Uterus (tissue), 4 donors: ENCODE data around the gene ALX1. TPM values are rescaled to one million over a fixed set of nuclear protein-coding genes. Genes with fewer than 3 reads are reported as not detected.

Experiments used
- DNase-seq, 2 donors: peaks; one replicate each; pipeline ENCODE4 v3.0.0-alpha.2; 2019 to 2020
- H3K27ac ChIP-seq, 2 donors: fragments of 200-600 bp; sonication (generic); 1 replicate in 1 of 2; 2 replicates in 1 of 2; pipeline ENCODE4 v1.5.1; 2016 to 2018
- H3K27me3 ChIP-seq, 2 donors: fragments of 200-600 bp; sonication (generic); one replicate each; pipeline ENCODE4 v1.5.1; 2018 to 2019; ENCODE audit warnings: control low read depth in 1 of 2
- H3K36me3 ChIP-seq, 2 donors: fragments of 200-600 bp; sonication (generic); one replicate each; pipeline ENCODE4 v1.5.1; 2019; ENCODE audit warnings: control low read depth in 1 of 2
- H3K4me1 ChIP-seq, 2 donors: fragments of 200-600 bp; sonication (generic); one replicate each; pipeline ENCODE4 v1.5.1; 2018 to 2019; ENCODE audit warnings: control low read depth in 1 of 2
- H3K4me3 ChIP-seq, 2 donors: fragments of 200-600 bp; sonication (generic); 1 replicate in 1 of 2; 2 replicates in 1 of 2; pipeline ENCODE4 v1.5.1; 2018 to 2019; ENCODE audit warnings: mild to moderate bottlenecking in 1 of 2
- H3K9me3 ChIP-seq, 2 donors: fragments of 200-600 bp; sonication (generic); one replicate each; pipeline ENCODE4 v1.5.1; 2019; ENCODE audit warnings: control low read depth in 1 of 2
- CTCF ChIP-seq, 4 experiments: fragments of 200-600 bp in 2 of 4; fragments of 450-650 bp in 2 of 4; sonication (generic) in 2 of 4; IDR thresholded peaks; one replicate each; pipeline ENCODE4 v1.5.1; 2016 to 2019; ENCODE audit warnings: antibody characterized with exemption in 4 of 4, mild to moderate bottlenecking in 2 of 4, moderate library complexity in 1 of 4
- POLR2A ChIP-seq, 2 donors: fragments of 450-650 bp; IDR thresholded peaks; one replicate each; pipeline ENCODE4 v1.6.1; 2016; ENCODE audit warnings: antibody characterized with exemption in 2 of 2, mild to moderate bottlenecking in 1 of 2, moderate library complexity in 1 of 2
- intact Hi-C: fragments of 100-400 bp; cut with DNase I; formaldehyde crosslinking; loops from one replicate; pipeline ENCODE4 v1.15.1; 2023; ENCODE audit warnings: low total_unique reads
- total RNA-seq, 4 donors: library from RNA; depleted of rRNA in 3 of 4; stranded (reverse); fragments of >200 nt in 3 of 4; gene quantifications; one replicate each; pipeline versions ENCODE4 v1.1.0 to v1.2.4, GENCODE V29; 2014 to 2023
- donor health status: DM: yes; HTN: yes; CAD: no.

The ALX1 gene
- total RNA-seq, 4 donors from 2014 or later: 0.61 to 4.2 TPM; not detected in 2

DNA sequence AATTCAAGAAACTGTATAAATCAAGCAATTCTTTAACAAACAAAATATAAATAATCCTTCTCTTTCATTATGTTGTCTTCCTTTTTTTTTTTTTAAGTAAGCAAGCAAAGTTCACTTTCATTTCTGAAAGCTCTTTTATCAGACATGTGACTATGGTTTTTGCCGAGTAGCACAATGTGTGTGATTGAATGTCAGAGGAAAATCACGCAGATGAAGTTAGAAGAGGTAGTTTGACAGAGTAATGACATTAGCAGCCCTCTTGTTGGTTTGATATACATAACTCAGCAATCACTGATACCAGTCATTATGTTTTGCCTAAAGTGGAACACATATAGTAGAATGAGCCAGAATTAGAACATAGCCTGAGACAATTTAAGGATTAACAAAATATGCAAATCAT lies 19.0 kb downstream of the ALX1 start:
- H3K4me3 ChIP-seq: no peak overlapping the region
- intact Hi-C loops: no loop called here

DNA sequence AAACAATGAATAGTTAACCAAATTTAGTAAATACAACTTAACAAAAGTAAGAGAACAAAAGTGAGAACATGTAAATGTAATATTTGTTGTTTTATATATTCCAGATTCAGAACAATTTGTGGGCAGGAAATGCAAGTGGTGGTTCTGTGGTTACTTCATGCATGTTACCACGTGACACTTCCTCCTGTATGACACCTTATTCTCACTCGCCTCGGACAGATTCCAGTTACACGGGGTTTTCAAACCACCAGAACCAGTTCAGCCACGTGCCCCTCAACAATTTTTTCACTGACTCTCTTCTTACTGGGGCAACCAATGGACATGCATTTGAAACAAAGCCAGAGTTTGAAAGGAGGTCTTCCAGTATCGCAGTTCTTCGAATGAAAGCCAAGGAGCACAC lies 21.0 kb downstream of the ALX1 start:
- no peak overlapping the region for H3K4me3 ChIP-seq
- peaks cover 0 to 12% of the 10 kb centered on the region in 2 donors for H3K27me3 ChIP-seq
- no peaks in the 10 kb centered on the region for H3K4me1 ChIP-seq
- intact Hi-C loops: no loop called here
- no peaks in the 10 kb centered on the region for H3K9me3 ChIP-seq
- DNase-seq: no peak
- no peak overlapping the region for H3K27ac ChIP-seq
- no peaks in the 10 kb centered on the region for H3K36me3 ChIP-seq
- no peak for TF ChIP-seq POLR2A (IDR thresholded peaks at IDR 0.05)
- no peak for TF ChIP-seq CTCF (IDR thresholded peaks at IDR 0.05)

More for the DNA sequence above, 19.0 kb downstream of the ALX1 start:
- Histone ChIP-seq H3K27me3 (peaks cover 0 to 12% of the 10 kb centered on the region in 2 donors), H3K27ac (no peak overlapping the region), H3K4me1 (no peaks in the 10 kb centered on the region), H3K36me3 (no peaks in the 10 kb centered on the region), H3K9me3 (no peaks in the 10 kb centered on the region)
- TF ChIP-seq CTCF (IDR thresholded peaks at IDR 0.05): no peak
- TF ChIP-seq POLR2A (IDR thresholded peaks at IDR 0.05): no peak
- no peak for DNase-seq

DNA sequence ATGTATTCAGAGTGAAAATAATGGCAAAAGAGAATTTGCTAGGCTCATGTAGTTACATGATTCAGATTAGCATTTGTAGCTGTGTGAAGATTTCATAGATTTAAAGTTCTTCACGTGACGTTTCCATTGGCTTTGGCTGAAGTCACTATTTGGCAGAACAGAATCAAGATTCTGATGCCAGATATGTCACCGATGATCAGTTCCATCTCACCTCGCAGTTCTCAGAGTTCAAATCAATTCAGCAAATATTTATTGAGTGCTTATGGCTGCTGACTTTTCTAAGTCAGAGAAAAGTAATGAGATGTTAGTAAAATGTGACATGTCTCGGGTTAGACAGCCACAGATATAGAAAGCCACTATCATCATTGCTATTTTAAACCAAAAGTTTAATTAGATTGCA lies 28.4 kb downstream of the ALX1 start:
- no peak for DNase-seq
- Histone ChIP-seq H3K36me3 (no peaks in the 10 kb centered on the region), H3K4me3 (no peak overlapping the region), H3K27ac (no peak overlapping the region), H3K9me3 (no peaks in the 10 kb centered on the region), H3K4me1 (no peaks in the 10 kb centered on the region), H3K27me3 (no peaks in the 10 kb centered on the region)
- intact Hi-C loops: no loop called here
- TF ChIP-seq POLR2A (IDR thresholded peaks at IDR 0.05) (no peak), CTCF (IDR thresholded peaks at IDR 0.05) (no peak)

- Histone ChIP-seq H3K27me3 (no peaks in the 10 kb centered on the region), H3K4me3 (no peak overlapping the region), H3K27ac (no peak overlapping the region), H3K4me1 (no peaks in the 10 kb centered on the region), H3K9me3 (no peaks in the 10 kb centered on the region), H3K36me3 (no peaks in the 10 kb centered on the region)
- intact Hi-C loops: no loop called here
- no peak for DNase-seq
- TF ChIP-seq POLR2A (IDR thresholded peaks at IDR 0.05) (no peak), CTCF (IDR thresholded peaks at IDR 0.05) (no peak)
Observed at GRCh38 chr12:85309125-85309566, 29.1 kb downstream of the ALX1 start.

- no peak for DNase-seq
- intact Hi-C loops: no loop called here
- no peak overlapping the region for H3K4me3 ChIP-seq
- no peaks in the 10 kb centered on the region for H3K27me3 ChIP-seq
- no peak overlapping the region for H3K27ac ChIP-seq
- no peaks in the 10 kb centered on the region for H3K36me3 ChIP-seq
- no peak for TF ChIP-seq POLR2A (IDR thresholded peaks at IDR 0.05)
- TF ChIP-seq CTCF (IDR thresholded peaks at IDR 0.05): no peak
- H3K4me1 ChIP-seq: no peaks in the 10 kb centered on the region
- no peaks in the 10 kb centered on the region for H3K9me3 ChIP-seq
Observed at GRCh38 chr12:85310025-85310424, 30.0 kb downstream of the ALX1 start.
